Stimulated activated CD8-positive, alpha-beta memory T cell treated with anti-CD3 and anti-CD28 coated beads, Interleukin-2, amount 100 ng/mL, for 1 hour (primary cell): ENCODE results near the gene OSBPL2.

Experiments used
- DNase-seq, 2 donors: peaks; one replicate each; pipeline ENCODE4 v3.0.0-alpha.2; 2020; ENCODE audit warnings: low read depth in 2 of 2

OSBPL2 gene

DNA sequence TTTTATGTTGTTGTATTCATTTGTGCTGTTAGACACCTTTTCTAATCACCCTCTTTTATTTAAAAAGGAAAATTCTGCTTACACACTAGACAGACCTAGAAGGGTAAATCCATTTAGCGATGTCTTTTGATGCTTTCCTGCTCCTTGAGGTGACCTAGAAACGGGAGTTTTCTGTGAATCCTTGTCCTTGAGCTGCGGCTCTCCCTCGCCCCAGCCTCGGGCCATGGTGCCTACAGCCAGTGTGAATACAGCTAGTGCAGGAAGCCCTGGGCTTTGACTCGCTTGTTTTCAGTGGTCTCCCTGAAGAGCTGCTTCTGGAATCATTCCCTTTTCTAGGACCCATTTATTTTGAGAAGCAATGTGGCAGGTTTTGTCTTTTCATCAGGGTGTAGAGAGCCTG, 46.8 kb downstream of the OSBPL2 start:
- DNase-seq, result no peak

DNA sequence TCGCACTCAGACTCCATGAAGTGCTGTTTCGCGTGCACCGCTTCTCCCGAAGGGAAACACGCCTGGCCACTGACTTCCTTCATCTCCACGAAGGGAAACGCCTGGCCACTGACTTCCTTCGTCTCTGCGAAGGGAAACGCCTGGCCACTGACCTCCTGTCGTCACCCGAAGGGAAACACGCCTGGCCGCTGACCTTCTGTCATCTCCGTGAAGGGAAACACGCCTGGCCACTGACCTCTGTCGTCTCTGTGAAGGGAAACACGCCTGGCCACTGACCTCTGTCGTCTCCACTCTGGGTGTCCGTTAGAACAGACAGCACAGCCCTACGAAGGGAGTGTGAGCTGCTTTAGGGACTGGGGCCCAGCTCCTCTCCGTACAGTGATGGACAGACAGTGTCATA, 47.4 kb downstream of the OSBPL2 start:
- DNase-seq, result no peak

GRCh38 chr20:62286493-62287064, 48.3 kb downstream of the OSBPL2 start:
- DNase-seq, result no peak

GRCh38 chr20:62287129-62287528, 48.8 kb downstream of the OSBPL2 start:
- DNase-seq, result no peak

GRCh38 chr20:62287759-62288534, 49.6 kb downstream of the OSBPL2 start:
- DNase-seq, result no peak

DNA sequence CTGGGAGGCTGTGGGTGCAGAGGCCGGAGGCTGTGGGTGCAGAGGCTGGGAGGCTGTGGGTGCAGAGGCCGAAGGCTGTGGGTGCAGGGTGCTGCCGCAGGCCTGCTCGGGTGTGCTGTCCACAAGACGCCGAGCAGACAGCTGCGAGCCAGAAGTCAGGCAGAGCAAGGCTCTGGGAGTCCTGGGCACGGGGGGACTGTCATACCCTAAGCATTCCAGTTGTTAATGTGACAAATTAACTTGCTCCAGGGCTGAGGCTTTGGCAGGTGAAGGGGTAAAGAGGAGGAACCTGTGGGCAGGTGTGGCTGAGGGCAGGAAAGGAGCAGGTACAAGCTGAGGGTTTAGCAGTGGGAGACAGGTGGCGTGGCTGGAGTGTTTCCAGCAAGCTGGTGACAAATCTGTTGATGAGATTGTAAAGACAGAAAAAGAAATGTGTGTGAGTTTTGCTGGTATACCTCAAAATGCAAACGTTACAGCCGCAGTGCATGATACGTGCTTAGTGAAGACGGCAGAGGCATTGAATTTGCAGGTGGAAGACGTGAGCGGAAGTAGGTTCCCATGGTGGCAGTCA, 50.3 kb downstream of the OSBPL2 start:
- DNase-seq, result no peak

DNA sequence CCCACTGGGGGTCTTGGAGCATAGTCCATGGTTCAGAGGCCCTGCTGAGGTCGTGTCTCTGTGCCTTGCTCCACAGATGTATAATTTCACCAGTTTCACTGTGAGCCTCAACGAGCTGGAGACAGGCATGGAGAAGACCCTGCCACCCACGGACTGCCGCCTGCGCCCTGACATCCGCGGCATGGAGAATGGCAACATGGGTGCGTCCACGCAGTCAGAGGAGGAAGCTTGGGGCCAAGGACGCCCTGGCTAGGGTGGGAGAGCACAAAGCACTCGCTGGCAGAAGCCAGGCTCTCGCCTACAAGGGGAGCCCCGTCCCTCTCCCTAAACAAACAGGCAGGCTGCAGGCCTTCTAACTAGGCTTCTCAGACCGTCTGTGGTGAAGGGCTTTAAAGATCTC, 50.8 kb downstream of the OSBPL2 start:
- no peak for DNase-seq

DNA sequence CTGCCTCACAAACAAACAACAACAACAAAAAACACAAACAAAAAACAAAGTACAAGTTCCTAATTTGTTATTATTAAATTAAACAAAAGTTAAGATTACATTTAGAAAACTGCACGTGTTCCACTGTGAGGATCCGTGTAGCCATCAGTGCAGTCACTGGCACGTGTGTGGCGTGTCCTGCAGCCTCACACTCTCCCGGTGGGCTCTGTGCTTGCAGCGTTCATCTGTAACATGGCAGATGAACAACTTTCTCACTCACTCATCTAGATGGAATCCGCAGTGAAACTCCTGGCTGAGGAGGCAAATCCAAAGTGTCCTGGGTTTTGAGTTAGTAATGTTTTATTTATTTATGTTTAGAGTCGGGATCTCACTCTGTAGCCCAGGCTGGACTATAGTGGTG, 51.6 kb downstream of the OSBPL2 start:
- DNase-seq, result no peak

- no peak for DNase-seq
These were observed 53.1 kb downstream of the OSBPL2 start for GRCh38 chr20:62291251-62292066.

GRCh38 chr20:62292108-62292507, 53.8 kb downstream of the OSBPL2 start:
- no peak for DNase-seq

DNA sequence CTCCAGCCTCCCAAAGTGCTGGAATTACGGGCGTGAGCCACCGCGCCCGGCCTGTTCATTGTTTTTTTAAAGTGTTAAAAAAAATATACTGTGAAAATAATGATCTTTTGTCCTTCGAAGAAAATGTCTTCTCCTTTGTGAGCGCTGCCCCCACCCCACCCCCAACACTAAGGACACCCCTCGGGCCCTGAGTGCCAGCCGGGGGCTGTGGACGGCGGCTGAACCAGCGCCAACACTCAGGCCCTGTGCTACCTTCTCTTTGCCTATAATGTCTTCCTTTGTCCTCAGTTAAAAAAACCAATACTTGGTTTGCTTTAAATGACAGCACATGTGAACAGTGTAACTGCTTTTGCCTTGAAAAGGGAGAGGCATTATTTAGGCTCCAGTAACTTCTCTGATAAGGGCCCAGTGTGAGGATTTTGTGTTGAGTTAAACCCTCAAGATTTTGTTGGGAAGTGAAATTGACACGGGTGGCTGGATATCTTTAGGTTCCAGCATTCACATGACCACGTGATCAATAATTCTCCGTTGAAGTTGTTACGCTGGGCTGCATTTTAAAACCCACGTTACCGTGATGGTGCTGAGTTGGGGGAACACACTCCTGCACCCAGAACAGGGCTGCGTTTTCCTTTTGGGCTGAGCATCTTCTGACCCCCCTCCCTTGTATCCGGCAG, 54.9 kb downstream of the OSBPL2 start:
- DNase-seq, result no peak

DNA sequence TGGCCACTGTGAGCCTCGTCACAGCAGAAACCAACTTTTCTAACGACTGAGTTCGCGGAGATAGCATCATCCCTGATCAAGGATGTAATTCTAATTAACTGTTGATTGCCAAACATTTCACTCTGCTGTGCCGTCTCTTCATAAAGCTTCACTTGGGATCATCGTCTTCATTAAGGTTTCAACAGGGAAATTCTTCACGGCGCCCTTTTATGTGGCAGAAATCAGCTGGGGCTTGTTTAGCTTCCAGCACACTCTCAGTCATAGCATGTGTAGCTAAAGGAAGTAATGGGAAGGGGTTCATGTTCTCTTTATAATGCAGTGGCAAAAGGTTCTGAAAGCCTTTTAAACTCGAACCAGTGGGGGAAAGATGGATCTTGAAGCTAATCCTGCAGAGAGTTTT, 55.6 kb downstream of the OSBPL2 start:
- DNase-seq, result no peak

DNA sequence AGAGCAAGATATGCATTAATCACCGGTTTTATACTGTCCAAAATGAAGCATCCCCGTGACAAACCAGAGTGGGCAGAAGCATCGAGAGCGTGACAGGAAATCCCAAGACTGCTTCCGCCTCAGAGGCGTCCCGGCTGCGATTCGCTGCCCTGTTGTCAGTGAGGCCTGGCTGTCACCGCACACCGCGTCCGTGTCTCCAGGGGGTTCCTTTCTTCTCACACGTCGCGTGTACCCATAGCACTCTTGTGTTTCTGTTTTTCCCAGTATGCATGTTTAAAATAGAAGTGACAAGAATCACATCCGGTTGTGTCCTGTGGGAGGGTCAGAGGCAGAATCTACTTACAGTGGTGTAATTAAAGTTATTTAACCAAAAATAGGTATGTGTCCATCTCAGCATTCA, 56.2 kb downstream of the OSBPL2 start:
- no peak for DNase-seq

DNA sequence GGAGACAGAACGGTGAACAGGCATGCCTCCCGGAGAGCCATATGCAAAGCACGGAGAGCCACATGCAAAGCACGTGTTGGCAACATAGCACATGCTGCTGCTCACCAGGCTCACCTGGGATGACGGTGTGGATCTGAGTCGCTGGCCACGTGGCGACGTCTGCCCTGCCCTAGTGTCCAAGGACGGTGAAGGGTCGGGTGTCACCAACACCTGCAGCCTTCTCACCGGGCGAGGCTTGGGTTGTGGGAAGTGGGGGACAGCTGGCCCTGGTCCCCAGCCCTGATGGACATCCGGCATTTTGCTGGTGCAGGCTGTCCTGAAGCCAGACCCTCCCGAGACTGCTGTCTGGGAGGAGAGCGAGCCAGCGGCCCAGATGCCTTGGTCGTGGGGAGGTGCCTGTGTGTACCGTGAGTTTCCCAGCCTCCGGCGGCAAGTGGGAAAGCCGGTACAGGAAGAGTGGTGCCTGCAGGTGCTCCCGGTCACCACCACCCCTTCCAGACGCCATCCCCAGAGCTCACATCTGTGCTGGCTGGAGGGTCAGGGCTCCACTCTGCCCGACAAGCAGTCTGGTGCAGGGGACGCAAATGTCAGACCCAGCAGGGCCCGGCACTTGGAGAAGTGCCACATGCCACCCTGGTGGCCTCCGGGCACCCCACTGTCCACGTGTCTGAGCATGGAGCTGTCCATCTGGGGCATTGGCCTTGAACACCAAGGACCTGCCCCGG, 58.6 kb downstream of the OSBPL2 start:
- DNase-seq, result no peak

DNA sequence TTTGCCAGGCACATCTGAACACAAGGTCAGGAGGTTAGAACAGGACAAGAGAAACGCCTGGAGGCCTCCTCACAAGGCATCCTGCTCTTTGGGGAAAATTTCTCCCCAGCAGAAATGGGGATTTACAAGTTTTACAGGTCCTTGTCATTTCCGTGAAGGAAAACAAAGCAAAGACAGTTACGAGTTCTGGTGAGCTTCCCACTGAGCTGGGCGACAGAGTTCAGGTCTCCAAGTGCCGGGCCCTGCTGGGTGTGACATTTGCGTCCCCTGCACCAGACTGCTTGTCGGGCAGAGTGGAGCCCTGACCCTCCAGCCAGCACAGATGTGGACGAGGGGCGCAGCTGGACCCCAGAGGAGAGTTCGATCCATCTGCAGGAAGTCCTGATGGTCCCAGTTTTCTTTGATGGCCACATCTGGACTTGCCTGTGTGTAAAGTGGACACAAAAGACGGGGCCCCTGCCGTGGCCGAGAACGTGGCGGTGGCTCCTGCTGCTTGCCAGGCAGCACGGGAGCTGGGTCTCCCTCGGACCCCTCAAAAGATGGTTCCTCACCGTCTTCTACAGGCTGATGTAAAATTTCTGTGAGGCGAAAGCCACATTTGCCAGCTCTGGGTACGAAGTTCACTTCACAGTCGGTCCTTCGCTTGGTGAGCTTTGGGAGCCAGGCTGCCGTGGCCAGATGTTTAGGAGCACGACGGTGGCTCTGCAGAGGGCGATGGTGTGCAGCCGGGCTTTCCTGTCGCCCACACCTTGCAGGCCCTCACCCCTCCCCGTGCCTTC, 59.3 kb downstream of the OSBPL2 start:
- DNase-seq, result no peak

DNA sequence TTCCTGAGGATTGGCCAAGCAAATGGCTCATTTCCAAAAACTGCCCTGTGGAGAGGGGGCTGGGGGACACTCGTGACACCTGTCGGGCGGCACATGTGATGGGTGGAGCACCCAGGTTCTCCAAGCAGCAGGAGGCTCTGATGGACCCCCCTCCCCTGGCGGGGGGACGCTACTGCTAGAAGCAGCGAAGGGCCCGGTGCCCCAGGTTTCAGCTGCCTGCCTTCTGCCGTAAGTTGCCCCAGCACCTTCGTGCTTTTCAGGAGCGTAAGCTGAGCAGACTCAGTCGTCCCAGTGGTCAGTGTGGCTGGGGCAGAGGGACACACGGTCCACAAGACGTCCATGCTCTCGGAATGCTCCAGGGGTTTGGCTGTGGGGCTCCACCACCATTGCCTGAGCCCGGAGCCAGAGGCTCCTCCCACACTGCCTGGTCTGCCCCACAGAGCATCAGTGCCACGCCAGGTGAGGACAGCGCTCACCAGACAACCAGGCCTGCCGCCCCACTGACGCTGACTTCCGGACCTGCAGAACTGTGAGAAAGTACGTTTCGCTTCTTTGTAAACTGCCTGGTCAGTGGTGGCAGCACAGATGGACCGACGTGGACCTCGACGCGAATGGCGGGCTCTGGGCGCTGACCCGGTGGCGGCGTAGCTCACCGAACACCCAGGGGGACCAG, 60.4 kb downstream of the OSBPL2 start:
- DNase-seq, result no peak

GRCh38 chr20:62299666-62300236, 61.4 kb downstream of the OSBPL2 start:
- DNase-seq, result no peak

DNA sequence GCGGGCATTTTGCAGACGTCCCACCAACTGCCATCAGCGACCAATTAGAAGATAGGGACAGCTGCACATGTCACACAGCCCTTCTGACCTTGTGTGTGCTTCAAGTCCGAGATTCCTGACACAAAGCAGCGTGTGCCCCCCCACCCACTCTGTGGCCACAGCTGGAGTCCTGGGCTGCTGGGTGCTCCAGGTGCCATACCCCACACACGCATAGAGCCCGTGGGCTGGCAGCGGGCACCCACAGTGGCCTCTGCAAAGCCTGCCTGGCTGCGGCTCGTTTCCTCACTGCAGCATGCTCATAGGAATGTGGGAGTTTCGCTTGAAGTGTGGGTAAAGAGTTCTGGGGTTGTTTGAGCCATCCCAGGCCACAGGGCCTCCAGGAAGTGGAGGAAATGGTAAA, 62.0 kb downstream of the OSBPL2 start:
- no peak for DNase-seq

- no peak for DNase-seq
These were observed 62.9 kb downstream of the OSBPL2 start for GRCh38 chr20:62301111-62301668.
